H1 (cell line): Measurements from ENCODE around the gene USH1C.

Experiments
- CREB1 ChIP-seq: IDR thresholded peaks from 2 replicates; pipeline ENCODE4 v1.6.1; 2012; ENCODE audit warnings: inconsistent platforms
- CTCF ChIP-seq, 3 experiments: IDR thresholded peaks; 1 replicate in 2 of 3; 2 replicates in 1 of 3; pipeline versions ENCODE4 v1.5.1 to v1.6.1; 2011; ENCODE audit warnings: low read length in 3 of 3, mild to moderate bottlenecking in 3 of 3, inconsistent platforms in 2 of 3, low read depth in 1 of 3, moderate library complexity in 1 of 3; ENCODE audit not compliant: insufficient read depth in 1 of 3; ENCODE audit errors: control extremely low read depth in 1 of 3
- JUND ChIP-seq: IDR thresholded peaks from 2 replicates; pipeline ENCODE4 v1.6.1; 2011; ENCODE audit warnings: mild to moderate bottlenecking, improper control_type of control experiment, low read length
- MAFK ChIP-seq: IDR thresholded peaks from 2 replicates; pipeline ENCODE4 v1.6.1; 2012; ENCODE audit warnings: low read depth, mild to moderate bottlenecking, improper control_type of control experiment, low read length
- POLR2A ChIP-seq, 2 experiments: IDR thresholded peaks; 1 replicate in 1 of 2; 2 replicates in 1 of 2; pipeline ENCODE4 v1.6.1; 2011; ENCODE audit warnings: low read depth in 2 of 2, low read length in 2 of 2, mild to moderate bottlenecking in 2 of 2; ENCODE audit errors: control extremely low read depth in 1 of 2
- POLR2AphosphoS5 ChIP-seq: IDR thresholded peaks from 2 replicates; pipeline ENCODE4 v1.6.1; 2011; ENCODE audit warnings: low read depth, low read length
- SIX5 ChIP-seq: IDR thresholded peaks from 2 replicates; pipeline ENCODE4 v1.6.1; 2011; ENCODE audit warnings: mild to moderate bottlenecking, low read depth, low read length
- SP2 ChIP-seq: IDR thresholded peaks from 2 replicates; pipeline ENCODE4 v1.6.1; 2012; ENCODE audit warnings: mild to moderate bottlenecking, low read length, inconsistent platforms
- TAF1 ChIP-seq: IDR thresholded peaks from 2 replicates; pipeline ENCODE4 v1.6.1; 2011; ENCODE audit warnings: mild to moderate bottlenecking, low read depth, low read length
- TCF12 ChIP-seq: IDR thresholded peaks from 2 replicates; pipeline ENCODE4 v1.6.1; 2011; ENCODE audit warnings: low read depth, mild to moderate bottlenecking, low read length
- YY1 ChIP-seq: IDR thresholded peaks from 2 replicates; pipeline ENCODE4 v1.6.1; 2011; ENCODE audit warnings: low read depth, mild to moderate bottlenecking, low read length
- ZNF274 ChIP-seq: IDR thresholded peaks from 2 replicates; pipeline ENCODE4 v1.7.0; 2012; ENCODE audit warnings: low read length, borderline replicate concordance; ENCODE audit errors: extremely low read depth

GRCh38 chr11:17498058-17498457 is 46.2 kb downstream of the USH1C start:
- TF ChIP-seq TAF1 (no peak), YY1 (no peak), ZNF274 (no peak), POLR2A (IDR thresholded peaks at IDR 0.05; ENCODE audit: control extremely low read depth in 1 of 2, low read depth in 2 of 2, low read length in 2 of 2) (no peak), TCF12 (no peak), CTCF (IDR thresholded peaks at IDR 0.05; ENCODE audit: control extremely low read depth in 1 of 3, insufficient read depth in 1 of 3, low read depth in 1 of 3, low read length in 3 of 3) (no peak), SP2 (no peak), MAFK (no peak), SIX5 (no peak), JUND (no peak), CREB1 (no peak), POLR2AphosphoS5 (no peak)
